RWPE2 (cell line): ENCODE results near the gene GNAT2.

Experiments
- ATAC-seq: fragments of 200-7000 bp; cut with Tn5 transposase; 3 replicates; pipeline ENCODE4 v1.9.1; 2021; ENCODE audit warnings: low read depth
- DNase-seq: peaks from one replicate; pipeline ENCODE4 v3.0.0-alpha.2; 2020; ENCODE audit warnings: low spot score
- H3K27ac ChIP-seq: fragments of 450-650 bp; 2 replicates; pipeline ENCODE4 v1.5.1; 2017; ENCODE audit warnings: mild to moderate bottlenecking; ENCODE audit not compliant: poor library complexity, severe bottlenecking
- H3K27me3 ChIP-seq: fragments of 250-450 bp; sonication (Bioruptor Pico); 2 replicates; pipeline ENCODE4 v1.5.1; 2021; ENCODE audit warnings: mild to moderate bottlenecking, moderate library complexity; ENCODE audit not compliant: insufficient read depth, poor library complexity, severe bottlenecking
- H3K36me3 ChIP-seq: fragments of 250-450 bp; sonication (Bioruptor Pico); 2 replicates; pipeline ENCODE4 v1.5.1; 2020; ENCODE audit warnings: low read depth, mild to moderate bottlenecking, moderate library complexity
- H3K4me1 ChIP-seq: fragments of 250-450 bp; sonication (Bioruptor Pico); 2 replicates; pipeline ENCODE4 v1.5.1; 2021; ENCODE audit warnings: mild to moderate bottlenecking, moderate library complexity; ENCODE audit not compliant: insufficient read depth, poor library complexity, severe bottlenecking
- H3K4me3 ChIP-seq: fragments of 250-450 bp; sonication (Bioruptor Pico); 2 replicates; pipeline ENCODE4 v1.5.1; 2021; ENCODE audit warnings: mild to moderate bottlenecking, moderate library complexity; ENCODE audit not compliant: severe bottlenecking
- H3K9me3 ChIP-seq: fragments of 250-450 bp; sonication (Bioruptor Pico); 2 replicates; pipeline ENCODE4 v1.5.1; 2021; ENCODE audit warnings: mild to moderate bottlenecking, moderate library complexity; ENCODE audit not compliant: severe bottlenecking
- CTCF ChIP-seq: fragments of 450-650 bp; IDR thresholded peaks from one replicate; pipeline ENCODE4 v1.5.1; 2017; ENCODE audit warnings: mild to moderate bottlenecking, moderate library complexity; ENCODE audit not compliant: poor library complexity, severe bottlenecking

The GNAT2 gene

GRCh38 chr1:109630898-109631512 lies 11.6 kb upstream of the GNAT2 start:
- peaks cover 29% of the 10 kb centered on the region for H3K36me3 ChIP-seq
- no peak for DNase-seq
- H3K27ac ChIP-seq = no peak overlapping the region
- TF ChIP-seq CTCF = no peak
- H3K4me3 ChIP-seq = no peak overlapping the region
- H3K9me3 ChIP-seq = no peaks in the 10 kb centered on the region
- H3K27me3 ChIP-seq = no peaks in the 10 kb centered on the region
- no peak for ATAC-seq
- H3K4me1 ChIP-seq = peaks cover 2% of the 10 kb centered on the region

DNA sequence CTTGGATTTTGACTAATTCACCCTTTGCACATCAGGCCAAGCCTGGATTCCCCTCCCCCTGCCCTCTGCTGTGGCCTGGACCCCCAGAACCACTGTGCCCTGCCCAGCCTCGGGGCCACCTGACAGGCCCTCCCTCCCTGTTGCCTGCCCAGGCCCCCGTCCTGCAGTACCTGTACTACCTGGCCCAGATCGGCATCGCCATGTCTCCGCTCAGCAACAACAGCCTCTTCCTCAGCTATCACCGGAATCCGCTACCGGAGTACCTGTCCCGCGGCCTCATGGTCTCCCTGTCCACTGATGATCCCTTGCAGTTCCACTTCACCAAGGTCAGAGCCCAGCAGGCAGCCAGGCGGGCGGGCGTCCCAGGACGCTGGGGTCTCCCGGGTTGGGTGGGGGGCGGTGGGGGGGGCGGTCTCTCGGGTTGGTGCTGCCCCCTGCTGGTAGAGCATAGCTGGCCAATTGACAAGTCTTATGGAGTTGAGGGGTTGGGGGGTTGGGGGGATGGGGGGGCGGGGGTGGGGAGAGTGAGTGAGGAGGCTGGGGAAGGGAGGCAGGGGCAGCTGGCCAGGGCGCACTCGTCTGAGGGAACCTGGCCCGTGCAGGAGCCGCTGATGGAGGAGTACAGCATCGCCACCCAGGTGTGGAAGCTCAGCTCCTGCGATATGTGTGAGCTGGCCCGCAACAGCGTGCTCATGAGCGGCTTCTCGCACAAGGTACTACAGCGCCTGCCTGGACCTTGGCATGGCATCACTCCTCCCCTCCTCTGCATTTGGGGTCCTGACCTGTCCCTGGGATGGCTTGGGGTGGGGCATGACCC lies 10.9 kb upstream of the GNAT2 start:
- no peaks in the 10 kb centered on the region for H3K27me3 ChIP-seq
- H3K4me1 ChIP-seq = peaks cover 2% of the 10 kb centered on the region
- ATAC-seq (no peak), DNase-seq (no peak)
- peaks cover 29% of the 10 kb centered on the region for H3K36me3 ChIP-seq
- H3K27ac ChIP-seq = no peak overlapping the region
- H3K9me3 ChIP-seq = no peaks in the 10 kb centered on the region
- no peak overlapping the region for H3K4me3 ChIP-seq
- TF ChIP-seq CTCF = peak; percentile 45

DNA sequence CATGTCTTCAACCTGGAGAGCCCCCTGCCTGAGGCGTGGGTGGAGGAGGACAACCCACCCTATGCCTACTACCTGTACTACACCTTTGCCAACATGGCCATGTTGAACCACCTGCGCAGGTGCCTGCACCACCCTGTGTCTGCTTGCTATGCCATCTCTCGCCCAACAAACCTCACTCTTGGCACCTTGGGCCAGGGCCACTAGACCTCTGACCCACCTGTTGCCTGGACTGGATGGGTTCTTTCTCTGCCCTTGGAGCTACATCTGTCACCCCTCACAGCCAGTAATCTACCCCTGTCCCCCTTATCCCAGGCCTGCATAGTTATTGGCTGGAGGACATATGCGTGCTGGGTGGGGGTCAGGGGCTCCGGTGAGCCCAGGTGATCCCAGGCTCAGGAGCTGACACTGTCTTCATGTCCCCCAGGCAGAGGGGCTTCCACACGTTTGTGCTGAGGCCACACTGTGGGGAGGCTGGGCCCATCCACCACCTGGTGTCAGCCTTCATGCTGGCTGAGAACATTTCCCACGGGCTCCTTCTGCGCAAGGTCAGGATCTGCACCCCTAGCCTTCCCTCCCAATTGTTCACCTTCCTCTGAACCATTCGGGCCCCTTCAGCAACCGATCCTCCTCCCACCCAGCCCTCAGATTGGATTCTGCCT lies 10.1 kb upstream of the GNAT2 start:
- ATAC-seq (no peak), DNase-seq (no peak)
- Histone ChIP-seq H3K9me3 (no peaks in the 10 kb centered on the region), H3K4me3 (no peak overlapping the region), H3K27me3 (no peaks in the 10 kb centered on the region), H3K36me3 (peaks cover 29% of the 10 kb centered on the region), H3K27ac (no peak overlapping the region), H3K4me1 (peaks cover 2% of the 10 kb centered on the region)
- TF ChIP-seq CTCF = no peak

- Histone ChIP-seq H3K36me3 (peaks cover 29% of the 10 kb centered on the region), H3K9me3 (no peaks in the 10 kb centered on the region), H3K27me3 (no peaks in the 10 kb centered on the region), H3K4me3 (no peak overlapping the region), H3K27ac (no peak overlapping the region), H3K4me1 (peaks cover 2% of the 10 kb centered on the region)
- DNase-seq (no peak), ATAC-seq (peak; percentile 51)
- TF ChIP-seq CTCF = no peak
Measured at GRCh38 chr1:109628540-109629321, 9.3 kb upstream of the GNAT2 start.
